Amniotic stem cell (primary cell): ENCODE results near the gene GTF3A.

Experiments used
- DNase-seq: peaks from one replicate; lab custom pipeline; 2025; lab: John Stamatoyannopoulos, UW

Gene GTF3A

GRCh38 chr13:27405546-27406134, 18.8 kb upstream of the GTF3A start:
- no peak for DNase-seq

- DNase-seq, result no peak
Observed at GRCh38 chr13:27406178-27406939, 18.1 kb upstream of the GTF3A start.

GRCh38 chr13:27408074-27408473, 16.3 kb upstream of the GTF3A start:
- DNase-seq, result no peak

- DNase-seq, result no peak
Observed at GRCh38 chr13:27409013-27409412, 15.4 kb upstream of the GTF3A start.

- no peak for DNase-seq
Observed at GRCh38 chr13:27411341-27411740, 13.1 kb upstream of the GTF3A start.

- no peak for DNase-seq
Observed at GRCh38 chr13:27415116-27415515, 9.3 kb upstream of the GTF3A start.

- no peak for DNase-seq
Observed at GRCh38 chr13:27419328-27419727, 5.1 kb upstream of the GTF3A start.

- no peak for DNase-seq
Observed at GRCh38 chr13:27421101-27421871, 3.1 kb upstream of the GTF3A start.

- no peak for DNase-seq
Observed at GRCh38 chr13:27423333-27423732, 1.1 kb upstream of the GTF3A start.

GRCh38 chr13:27425158-27425917, 919 bp downstream of the GTF3A start:
- no peak for DNase-seq

- DNase-seq, result peak; percentile 29
Observed at GRCh38 chr13:27425918-27426630, 1.7 kb downstream of the GTF3A start.

- DNase-seq, result no peak
Observed at GRCh38 chr13:27427641-27428040, 3.2 kb downstream of the GTF3A start.

GRCh38 chr13:27428160-27428559, 3.7 kb downstream of the GTF3A start:
- no peak for DNase-seq

- no peak for DNase-seq
Observed at GRCh38 chr13:27432180-27432579, 7.8 kb downstream of the GTF3A start.

- no peak for DNase-seq
Observed at GRCh38 chr13:27432611-27433210, 8.3 kb downstream of the GTF3A start.

- DNase-seq, result no peak
Observed at GRCh38 chr13:27437126-27437525, 12.7 kb downstream of the GTF3A start.

GRCh38 chr13:27440408-27440807, 16.0 kb downstream of the GTF3A start:
- no peak for DNase-seq

GRCh38 chr13:27442071-27442647, 17.7 kb downstream of the GTF3A start:
- DNase-seq, result no peak

GRCh38 chr13:27442797-27443196, 18.4 kb downstream of the GTF3A start:
- no peak for DNase-seq

- DNase-seq, result no peak
Observed at GRCh38 chr13:27446986-27447583, 22.7 kb downstream of the GTF3A start.
